ENCODE data around the gene ZNF185.

ZNF185 gene

DNA sequence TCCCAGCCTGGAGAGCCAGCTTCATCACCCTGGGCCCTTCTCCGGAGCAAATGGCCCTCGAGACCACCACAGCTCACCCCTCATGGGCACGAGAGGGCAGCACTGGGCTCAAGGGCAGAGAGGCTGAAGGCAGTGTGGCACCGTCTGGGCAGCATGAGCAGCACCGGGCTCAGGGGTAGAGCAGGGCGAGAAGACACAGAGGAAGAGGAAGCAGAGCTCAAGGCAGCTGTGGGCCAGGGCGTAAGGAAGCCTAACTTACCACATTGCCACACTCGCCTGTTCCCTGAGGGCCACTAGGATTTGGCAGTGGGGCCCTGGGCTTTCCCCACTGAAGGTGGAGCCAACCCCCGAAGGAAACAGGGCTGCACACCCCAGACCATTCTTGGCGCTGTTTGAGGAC is 15.5 kb downstream of the ZNF185 start:
- no peak overlapping the region for H3K4me3 ChIP-seq (ENCODE audit: low read depth, low read length)
- no peak for DNase-seq (ENCODE audit: low read depth)

DNA sequence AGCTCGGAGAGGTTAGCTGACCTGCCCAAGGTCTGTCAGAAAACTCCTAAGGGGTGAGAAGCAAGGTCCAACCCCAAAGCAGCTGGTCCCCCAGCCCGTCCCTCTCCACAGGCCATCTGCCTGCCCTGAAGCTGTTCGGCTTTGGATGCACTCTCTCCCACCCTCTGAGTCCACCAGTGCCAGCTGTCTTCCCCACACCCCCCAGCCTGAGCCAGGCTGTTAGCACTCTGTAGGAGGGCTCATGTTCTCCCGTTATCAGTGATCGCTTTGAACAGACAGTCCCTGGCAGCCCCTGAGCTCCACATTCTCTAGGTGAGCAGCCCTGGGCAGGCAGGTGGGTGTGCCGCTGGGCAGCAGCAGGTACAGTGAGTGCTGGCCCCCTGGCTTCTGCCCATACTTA is 16.0 kb downstream of the ZNF185 start:
- DNase-seq (ENCODE audit: low read depth) = no peak

DNA sequence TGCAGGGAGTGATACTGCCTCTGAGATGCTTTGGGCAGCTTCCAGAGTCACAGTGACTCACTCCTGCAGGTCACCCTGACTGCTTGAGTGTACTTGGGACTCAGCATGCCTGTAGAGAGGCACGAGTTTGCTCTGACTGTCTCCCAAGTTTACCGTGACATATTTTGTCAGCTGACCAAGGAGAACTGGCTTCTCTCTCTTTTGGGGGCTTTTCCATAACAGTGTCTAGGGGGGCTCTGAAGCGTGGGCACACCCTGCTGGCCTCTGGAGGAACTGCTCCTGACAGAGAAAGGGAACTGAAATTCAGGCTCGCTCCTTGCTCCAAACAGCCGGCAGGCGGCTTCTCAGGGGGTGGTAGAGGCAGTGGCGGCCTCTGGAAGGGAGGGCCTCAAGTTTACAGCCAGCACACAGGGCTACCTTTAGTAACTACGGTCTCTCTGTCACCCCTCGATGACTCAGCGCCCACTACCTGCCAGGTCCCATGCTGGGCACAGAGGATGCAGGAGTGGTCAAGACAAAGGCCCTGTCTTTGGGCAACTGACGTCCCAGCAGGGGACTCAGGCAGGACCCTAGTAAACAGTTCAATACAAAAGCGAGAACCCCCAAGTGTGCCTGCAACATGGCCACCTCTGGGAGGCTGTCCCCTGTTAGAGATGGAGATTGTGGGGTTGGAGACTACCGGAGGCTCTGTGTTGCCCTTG is 17.8 kb downstream of the ZNF185 start:
- DNase-seq (ENCODE audit: low read depth) = peak; percentile 43
- no peak overlapping the region for H3K4me3 ChIP-seq (ENCODE audit: low read depth, low read length)

More for the DNA sequence above, 16.0 kb downstream of the ZNF185 start:
- H3K4me3 ChIP-seq (ENCODE audit: low read depth, low read length) = no peak overlapping the region

DNA sequence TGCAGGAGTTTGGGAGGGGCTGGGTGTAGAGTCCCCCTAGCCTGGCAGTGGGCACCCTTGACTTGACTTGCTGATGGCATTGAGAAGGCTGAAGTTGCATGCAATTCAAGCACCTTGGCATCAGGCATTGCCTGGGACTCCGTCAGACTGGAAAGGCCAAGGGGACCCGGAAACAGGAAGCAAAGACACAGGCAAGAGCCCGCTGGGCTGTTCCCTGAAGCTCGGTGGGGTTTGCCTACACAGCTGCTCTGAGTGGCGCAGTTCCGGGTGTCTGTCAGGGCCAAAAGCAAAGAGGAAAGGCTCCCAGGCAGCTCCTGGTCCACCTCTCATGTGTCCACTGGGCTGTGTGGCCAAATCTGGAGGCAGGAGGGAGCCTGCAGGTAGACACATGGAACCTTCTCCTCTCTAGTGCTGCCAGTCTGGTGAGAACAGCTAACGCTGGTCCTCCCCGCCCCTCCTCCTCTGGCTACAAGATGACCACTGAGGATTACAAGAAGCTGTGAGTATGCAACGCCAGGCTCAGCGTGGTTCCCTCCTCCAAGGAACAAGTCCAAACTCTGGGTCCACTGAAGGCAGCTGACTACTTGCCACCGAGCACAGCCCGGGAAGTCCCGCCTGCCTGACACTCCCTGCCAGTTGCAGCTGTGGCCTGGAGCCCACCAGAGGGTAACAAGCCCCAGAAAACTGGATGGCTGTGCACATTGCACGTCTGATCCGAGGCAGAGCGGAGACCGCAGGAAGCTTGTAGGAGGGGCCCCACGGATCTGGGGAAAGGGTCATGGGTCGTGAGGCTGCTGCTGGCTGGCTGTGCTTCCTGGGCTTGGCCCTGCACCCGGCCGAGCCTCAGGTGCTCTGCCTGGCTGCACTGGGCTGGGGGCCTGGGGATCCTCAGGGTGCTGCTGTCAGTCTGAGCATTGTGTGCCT is 20.1 kb downstream of the ZNF185 start:
- no peak overlapping the region for H3K4me3 ChIP-seq (ENCODE audit: low read depth, low read length)

DNA sequence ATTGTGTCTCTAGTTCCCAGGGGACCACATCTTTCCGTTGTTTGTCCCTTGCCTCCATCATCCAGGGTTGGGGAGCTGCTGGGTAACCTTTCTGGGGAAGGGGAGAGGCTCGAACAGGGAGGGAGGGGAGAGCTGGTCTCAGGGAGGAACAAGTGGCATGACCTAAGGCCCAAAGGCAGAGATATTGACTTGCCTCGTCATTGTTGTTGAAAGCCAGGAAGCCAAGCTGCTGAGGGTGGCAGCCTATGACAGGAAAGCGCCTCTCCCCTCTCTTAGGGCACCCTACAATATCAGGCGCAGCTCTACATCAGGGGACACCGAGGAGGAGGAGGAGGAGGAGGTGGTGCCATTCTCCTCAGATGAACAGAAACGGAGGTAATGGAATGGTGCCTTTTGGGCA is 20.8 kb downstream of the ZNF185 start:
- no peak overlapping the region for H3K4me3 ChIP-seq (ENCODE audit: low read depth, low read length)
- no peak for DNase-seq (ENCODE audit: low read depth)

More for the DNA sequence above, 20.1 kb downstream of the ZNF185 start:
- DNase-seq (ENCODE audit: low read depth) = no peak

DNA sequence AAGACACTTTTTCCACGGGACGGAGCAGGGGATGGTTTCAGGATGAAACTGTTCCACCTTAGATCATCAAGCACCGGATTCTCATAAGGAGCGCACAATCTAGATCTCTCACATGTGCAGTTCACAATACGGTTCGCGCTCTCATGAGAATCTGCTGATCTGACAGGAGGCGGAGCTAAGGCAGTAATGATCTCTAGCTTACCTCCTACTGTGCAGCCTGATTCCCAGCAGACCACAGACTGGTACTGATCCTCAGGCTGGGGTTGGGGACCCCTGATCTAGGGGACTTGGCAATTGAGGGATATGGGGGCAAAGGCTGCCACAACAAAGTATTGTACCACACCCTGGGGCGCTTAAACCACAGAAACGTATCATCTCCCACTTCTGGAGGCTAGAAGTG is 25.7 kb downstream of the ZNF185 start:
- no peak for DNase-seq (ENCODE audit: low read depth)
- no peak overlapping the region for H3K4me3 ChIP-seq (ENCODE audit: low read depth, low read length)

DNA sequence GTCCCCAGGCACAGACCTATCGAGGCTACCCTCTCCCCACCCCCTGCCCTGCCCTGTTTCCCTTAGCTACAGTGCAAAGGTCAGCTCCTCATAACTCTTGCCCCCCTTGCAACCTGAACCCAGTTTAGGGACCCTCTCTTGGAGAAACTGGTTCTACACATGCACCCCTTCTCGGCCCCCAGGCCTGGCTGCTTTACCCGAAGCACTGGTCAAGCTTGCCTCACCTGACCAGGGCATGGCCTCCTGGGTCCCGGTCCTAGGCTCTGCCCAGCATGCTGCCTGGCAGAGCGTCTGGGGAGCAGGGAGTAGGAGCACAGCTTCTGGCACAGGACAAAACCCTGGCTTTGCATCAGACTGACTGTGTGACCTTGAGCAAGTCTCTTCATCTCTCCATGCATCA is 28.0 kb downstream of the ZNF185 start:
- H3K4me3 ChIP-seq (ENCODE audit: low read depth, low read length) = no peak overlapping the region
- no peak for DNase-seq (ENCODE audit: low read depth)

DNA sequence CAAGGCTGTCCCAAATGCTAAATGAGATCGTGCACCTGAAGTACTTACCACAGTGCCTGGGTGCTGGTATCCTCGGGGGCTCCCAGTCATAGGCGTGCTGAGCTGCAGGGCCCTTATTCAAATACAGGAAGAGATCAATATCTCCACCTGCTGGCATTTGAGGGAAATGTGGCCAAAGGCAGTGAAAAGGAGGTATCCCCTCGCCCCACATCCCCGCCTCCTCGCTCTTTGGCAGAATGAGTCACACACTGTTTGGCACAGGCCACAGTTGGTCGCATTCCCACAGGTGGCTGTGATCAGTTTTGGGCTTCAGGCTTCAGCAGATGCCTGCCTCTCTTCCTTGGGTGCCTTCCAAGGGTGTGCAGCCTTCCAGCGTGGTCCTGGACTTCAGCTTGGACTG is 28.4 kb downstream of the ZNF185 start:
- H3K4me3 ChIP-seq (ENCODE audit: low read depth, low read length) = no peak overlapping the region
- no peak for DNase-seq (ENCODE audit: low read depth)

DNA sequence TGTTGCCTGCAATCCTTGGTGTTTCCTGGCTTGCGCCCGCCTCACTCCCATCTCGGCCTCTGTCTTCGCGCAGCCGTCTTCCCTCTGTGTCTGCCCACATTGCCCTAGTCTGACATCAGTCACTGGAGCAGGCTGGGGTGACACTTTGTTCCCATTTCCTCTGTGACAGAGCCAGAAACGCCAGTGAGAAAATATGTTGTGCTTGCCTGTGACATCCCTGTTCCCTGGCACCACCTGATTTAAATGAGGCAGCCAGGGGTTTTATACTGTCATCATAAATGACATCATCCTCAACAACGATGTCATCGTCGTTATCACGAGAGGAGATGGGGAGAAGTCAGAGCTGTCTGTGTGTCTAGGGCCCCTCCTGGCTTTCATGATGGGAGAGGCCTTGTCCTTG is 29.1 kb downstream of the ZNF185 start:
- H3K4me3 ChIP-seq (ENCODE audit: low read depth, low read length) = no peak overlapping the region
- DNase-seq (ENCODE audit: low read depth) = no peak

DNA sequence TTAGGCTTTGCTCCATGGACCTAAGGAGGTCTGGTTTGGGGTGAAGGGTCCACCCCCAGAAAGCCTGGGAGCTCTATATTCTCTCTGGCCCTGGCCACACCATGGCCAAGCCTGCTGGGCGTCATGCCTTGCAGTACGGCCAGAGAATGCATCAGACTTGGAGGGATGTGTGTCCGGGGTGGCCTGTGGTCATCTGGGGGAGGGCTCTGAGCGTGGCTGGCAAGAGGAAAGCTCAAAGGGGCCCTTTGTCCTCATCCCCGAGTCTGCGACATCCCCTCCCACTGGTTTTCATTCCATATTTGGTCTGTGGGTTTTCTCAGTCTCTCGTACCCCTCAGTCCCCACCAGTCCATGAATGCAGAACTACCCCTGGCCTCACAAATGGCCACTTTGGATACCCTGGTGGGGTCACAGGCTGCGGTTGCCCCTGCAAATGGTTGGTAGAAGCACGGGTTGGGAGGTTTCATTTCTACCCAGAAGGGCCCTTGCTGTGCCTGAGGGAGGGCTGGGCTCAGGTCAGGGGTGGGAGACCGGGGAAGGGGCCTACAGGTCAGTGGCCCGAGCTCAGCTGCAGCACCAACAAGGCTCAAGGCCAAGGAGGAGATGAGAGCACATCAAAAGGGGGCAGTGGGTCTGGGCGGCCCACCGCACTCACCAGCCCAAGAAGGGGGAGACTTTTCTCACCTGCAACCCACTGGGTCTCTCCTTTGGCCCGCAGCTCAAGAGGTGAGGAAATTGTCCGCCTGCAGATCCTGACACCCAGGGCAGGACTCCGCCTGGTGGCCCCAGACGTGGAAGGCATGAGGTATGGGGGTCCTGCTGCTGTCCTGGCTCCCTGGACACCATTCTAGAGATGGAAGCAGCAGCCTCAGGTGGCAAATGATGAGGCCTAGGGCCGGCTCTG is 30.2 kb downstream of the ZNF185 start:
- H3K4me3 ChIP-seq (ENCODE audit: low read depth, low read length) = no peak overlapping the region

DNA sequence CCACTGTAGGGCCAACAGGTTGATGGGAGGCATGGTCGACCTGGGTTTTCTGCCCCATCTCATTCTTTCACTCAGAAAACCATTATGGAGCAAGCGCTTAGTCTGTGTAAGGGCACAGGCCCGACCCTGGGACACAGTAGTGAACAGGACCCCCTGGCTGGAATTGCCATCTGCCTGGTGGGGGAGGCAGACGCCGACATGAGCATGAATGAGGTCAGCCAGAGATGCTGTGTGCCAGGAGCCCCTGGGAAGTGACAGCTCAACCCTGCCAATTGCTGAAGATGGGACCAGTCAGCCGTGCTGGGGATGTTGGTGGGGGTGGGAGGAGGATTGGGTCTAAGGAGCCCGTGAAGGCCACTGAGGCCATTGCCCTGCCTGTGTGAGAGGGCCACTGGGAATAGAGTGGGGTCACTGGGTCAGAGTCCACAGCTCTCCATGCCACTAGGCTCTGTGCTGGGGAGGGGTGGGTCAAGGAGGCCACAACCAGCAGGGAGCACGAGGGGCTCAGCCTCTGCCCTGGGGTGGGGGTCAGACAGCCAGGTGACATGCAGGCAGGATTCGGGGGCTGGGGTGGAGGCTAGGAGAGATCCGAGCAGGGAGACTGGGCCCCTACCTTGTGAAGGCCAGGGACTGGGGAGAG is 31.0 kb downstream of the ZNF185 start:
- no peak overlapping the region for H3K4me3 ChIP-seq (ENCODE audit: low read depth, low read length)
- no peak for DNase-seq (ENCODE audit: low read depth)

More for the DNA sequence above, 30.2 kb downstream of the ZNF185 start:
- DNase-seq (ENCODE audit: low read depth) = no peak

DNA sequence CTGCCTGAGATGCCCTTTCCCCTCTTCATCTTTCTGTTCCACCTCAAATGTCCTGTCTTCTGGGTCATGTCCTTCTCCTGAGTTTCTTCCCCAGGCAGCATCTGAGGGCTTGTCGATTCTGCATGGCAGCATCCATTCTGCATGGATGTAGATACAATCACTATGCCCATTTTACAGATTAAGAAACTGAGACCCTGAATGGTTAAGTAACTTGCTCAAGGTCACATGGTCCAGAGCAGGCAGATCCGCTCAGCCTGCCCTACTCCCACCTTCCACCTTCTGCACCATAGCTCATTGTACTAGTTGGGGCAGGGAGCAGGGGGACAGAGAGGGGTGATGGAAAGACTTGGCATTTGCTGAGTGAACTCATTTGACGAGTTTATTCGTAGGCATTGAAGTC is 32.0 kb downstream of the ZNF185 start:
- DNase-seq (ENCODE audit: low read depth) = no peak
- H3K4me3 ChIP-seq (ENCODE audit: low read depth, low read length) = no peak overlapping the region

DNA sequence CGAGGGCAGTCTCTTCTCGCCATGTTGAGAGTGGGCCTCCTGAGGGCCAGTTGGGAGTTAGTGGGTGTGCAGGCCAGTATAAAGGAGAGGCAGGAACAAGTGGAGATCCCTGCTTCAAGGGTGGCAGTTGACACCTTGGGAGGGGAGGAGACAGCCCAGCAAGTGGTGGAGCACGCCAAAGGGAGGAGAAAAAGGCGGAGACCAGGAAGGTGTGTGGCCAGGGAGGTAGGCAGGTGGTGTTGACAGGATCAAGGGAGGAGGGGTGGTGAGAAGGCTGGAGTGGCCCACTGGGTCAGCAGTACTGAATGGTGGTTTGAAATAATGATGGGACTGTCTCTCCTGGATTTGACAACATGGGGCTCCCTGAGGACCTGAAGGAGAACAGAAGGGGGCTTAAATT is 32.6 kb downstream of the ZNF185 start:
- DNase-seq (ENCODE audit: low read depth) = no peak
- H3K4me3 ChIP-seq (ENCODE audit: low read depth, low read length) = no peak overlapping the region

DNA sequence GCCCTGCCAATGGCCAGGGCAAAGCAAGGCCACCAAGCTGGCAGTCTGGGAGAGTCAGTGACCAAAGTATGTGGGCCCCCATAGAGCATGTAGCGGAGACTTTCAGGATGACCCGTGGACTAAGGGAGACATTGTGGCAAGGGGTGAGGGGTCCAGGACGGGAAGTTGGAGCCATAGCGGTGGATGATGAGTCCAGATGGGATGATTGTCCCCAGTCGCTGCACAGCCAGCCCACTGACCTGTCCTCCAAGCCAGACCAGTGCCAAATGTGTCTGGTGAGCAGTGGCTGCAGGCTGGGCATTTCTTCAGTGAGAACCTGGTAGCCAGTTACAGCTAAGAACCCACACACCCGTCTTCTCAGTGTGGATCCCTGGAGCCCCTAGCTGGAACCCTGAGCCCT is 34.3 kb downstream of the ZNF185 start:
- DNase-seq (ENCODE audit: low read depth) = no peak
- no peak overlapping the region for H3K4me3 ChIP-seq (ENCODE audit: low read depth, low read length)

DNA sequence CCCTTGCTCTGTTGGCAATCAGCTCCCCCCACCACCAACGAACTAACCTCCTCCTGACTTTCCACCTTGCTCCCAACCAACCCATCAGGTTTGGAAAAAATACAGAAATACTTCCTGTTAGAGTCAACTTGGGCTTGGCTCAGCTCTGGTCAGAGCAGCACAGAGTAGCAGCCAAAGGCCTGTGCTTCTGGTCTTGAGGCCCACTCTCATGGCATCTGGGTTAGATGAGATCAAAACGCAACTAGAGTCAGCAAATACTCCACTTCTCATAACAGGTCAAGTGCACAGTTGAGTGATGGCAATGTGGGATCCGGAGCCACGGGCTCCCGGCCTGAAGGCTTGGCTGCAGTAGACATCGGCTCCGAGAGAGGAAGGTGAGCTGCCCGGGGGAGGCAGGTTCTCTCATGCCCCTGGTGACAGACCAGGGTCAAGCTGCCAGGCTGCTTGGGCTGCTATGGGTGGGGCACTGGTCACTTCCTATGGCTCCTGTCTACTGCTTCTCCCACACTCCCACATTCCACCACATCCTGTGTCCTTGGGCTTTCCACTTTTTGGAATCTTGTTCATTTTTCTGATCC is 34.8 kb downstream of the ZNF185 start:
- no peak for DNase-seq (ENCODE audit: low read depth)

DNA sequence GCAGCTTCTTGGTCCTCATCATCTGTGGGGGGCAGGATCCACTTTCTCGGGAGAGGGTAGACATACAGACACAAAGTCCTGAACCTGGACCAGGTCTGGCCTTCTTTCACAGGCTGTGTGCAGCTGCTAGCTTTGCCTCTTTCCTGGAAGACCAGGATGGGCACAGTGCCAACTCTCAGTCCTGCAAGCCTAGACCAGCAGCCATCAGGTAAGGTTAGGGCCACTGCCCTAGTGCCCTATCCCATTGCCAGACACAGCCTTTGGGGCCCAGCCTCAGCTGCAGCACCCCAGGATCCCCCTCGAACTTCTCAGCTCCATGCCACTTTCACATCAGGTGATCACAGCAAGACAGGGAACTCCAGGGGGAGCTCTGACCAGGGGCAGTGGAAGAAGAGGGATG is 38.4 kb downstream of the ZNF185 start:
- no peak overlapping the region for H3K4me3 ChIP-seq (ENCODE audit: low read depth, low read length)
- DNase-seq (ENCODE audit: low read depth) = no peak

More for the DNA sequence above, 34.8 kb downstream of the ZNF185 start:
- no peak overlapping the region for H3K4me3 ChIP-seq (ENCODE audit: low read depth, low read length)

DNA sequence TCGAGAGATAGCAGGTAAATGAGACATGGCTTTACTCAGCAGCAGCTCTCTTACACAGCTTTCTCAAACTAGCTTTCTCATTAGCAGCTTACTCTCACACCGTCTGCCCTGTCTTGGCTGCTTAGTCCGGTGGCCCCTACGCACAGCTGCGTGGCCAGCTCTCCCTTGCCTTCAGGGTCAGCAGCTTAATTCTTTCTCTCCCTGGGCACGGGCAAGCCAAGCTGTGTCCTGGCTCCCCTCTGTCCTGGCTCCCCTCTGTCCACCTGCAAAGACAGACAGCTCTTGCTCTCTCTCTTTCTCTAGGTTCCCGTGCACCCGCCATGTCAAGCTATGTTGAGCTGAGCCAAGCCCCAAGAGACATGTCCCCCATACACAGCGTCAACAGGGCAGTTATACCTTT is 39.4 kb downstream of the ZNF185 start:
- no peak overlapping the region for H3K4me3 ChIP-seq (ENCODE audit: low read depth, low read length)
- DNase-seq (ENCODE audit: low read depth) = no peak

DNA sequence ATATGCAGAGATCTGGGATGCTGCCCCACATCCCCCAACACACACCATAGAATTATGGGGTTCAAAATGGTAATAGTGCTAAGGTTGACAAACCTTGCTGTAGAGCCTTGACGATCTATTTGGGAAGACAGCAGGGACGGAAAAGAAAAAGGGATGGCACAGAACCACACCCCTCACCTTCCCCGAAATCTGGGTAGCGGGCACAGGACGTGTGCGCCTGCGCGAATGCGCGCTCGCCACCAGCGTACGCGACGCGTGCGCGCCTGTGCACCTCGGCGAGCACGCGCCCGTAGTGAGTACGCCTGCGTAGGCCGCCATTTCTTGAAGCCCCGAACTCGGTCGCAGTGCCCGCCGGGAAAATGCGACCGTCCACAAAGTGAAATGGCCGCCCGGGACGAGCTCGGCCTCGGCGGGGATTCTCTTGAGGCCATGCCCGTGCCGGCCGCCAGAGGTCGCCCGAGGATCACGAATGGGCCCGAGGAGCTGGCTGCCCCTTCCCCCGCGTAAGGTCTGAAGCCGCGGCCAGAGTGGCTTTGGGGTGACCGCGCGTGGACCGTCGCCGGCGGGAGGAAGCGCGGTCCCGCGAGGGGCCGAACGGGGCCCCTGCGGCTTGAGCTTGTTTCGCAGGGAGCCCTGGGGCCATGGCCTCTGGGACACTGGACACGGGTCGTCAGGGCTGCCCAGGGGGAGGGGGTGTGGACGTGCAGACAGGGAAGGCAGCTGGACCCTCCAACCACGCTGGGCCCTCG is 43.6 kb downstream of the ZNF185 start:
- peak; percentile 68 for DNase-seq (ENCODE audit: low read depth)
- H3K4me3 ChIP-seq (ENCODE audit: low read depth, low read length) = peak overlapping the region; percentile 68
